GM21576 (cell line): ENCODE measurements around the gene CTSK.

Experiments
- ATAC-seq: cut with Tn5 transposase; IDR thresholded peaks from one replicate; pipeline ENCODE4 v1.9.1; 2021; ENCODE audit warnings: mild to moderate bottlenecking, moderate library complexity; ENCODE audit not compliant: unreplicated experiment

CTSK gene

DNA sequence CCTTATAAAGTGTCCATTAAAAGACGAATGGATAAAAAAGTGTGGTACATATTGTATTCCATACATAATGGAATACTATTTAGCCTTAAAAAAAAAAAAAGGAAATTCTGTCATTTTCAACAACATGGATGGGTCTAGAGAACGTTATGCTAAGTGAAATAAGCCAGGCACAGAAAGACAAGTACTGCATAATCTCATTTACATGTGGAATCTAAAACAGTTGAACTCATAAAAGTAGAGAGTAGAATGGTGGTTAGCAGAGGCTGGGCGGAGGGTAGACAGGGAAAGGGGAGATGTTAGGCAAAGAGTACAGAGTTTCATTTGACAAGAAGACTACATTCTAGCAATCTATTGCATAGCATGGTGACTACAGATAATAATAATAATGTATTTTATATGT, 45.0 kb downstream of the CTSK start:
- no peak for ATAC-seq

DNA sequence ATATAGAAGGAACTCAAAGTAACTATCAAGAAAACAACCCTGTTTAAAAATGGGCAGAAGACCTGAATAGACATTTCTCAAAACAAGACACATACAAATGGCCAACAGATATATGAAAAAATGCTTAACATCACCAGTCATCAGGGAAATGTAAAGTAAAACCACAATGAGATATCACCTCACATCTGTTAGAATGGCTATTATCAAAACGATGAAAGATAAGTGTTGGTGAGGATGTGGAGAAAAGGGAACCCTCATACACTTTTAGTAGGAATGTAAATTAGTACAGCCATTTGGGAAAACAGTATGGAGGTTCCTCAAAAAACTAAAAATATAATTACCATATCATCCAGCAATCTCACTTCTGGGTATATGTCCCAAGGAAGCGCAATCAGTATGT, 45.5 kb downstream of the CTSK start:
- ATAC-seq: no peak

DNA sequence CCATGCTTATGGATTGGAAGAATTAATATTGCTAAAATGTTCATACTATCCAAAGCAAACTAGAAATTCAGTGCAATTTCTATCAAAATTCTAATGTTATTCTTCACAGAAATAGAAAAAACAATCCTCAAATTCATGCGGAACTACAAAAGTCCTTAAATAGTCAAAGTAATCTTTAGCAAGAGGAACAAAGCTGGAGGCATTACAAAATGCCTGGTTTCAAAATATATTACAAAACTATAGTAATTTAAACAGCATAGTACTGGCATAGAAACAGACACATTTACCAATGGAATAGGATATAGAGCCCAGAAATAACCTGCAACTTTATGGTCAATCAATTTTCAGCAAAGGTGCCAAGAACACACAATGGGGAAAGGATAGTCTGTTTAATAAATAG, 46.3 kb downstream of the CTSK start:
- no peak for ATAC-seq

DNA sequence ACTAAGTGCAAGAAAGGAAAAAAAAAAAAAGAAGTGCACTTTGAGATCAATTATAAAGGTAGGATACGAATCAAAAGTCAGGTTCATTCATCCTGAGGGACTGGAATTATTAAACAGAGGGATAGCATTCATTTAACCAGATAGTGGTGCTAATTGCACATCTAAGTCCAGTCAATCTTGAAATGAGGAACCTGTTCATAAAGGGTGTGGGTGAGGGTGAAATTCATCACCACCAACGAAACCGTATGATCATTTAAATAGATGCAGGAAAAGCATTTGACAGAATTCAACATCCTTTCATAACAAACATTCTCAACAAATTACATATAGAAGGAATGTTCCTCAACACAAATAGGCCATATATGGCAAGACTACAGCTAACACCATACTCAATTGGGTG, 48.0 kb downstream of the CTSK start:
- no peak for ATAC-seq

DNA sequence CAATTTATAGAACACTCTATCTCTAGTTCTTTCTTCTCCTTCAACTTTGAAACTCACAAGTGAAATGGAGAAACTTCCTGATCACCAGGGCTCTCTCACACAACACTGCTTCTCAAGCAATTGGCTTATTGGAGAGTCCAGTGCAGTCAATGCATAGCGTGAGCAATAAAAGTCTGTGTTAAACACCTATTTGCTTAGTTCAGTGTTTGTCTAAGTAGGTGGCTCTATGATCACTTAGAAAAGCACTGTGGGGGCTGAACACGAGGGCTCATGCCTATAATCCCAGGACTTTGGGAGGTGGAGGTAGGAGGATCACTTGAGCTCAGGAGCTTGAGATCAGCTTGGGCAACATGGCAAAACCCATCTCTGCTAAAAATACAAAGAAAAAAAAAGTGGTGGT, 54.6 kb downstream of the CTSK start:
- ATAC-seq: no peak

DNA sequence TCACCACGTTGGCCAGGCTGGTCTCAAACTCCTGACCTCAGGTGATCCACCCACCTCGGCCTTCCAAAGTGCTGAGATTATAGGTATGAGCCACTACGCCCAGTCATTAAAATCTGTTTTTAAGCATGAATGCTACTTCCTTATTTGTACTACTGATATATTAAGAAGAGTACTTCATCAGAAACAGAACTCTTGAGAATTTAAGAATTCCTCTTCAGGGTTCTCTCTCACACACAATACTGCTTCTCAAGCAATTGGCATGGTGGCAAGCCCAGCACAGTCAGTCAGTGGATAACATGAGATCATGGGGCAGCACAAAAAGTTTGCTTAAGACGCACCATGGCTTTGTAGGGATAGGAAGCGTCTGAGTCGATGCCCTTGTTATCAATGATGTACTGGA, 56.6 kb downstream of the CTSK start:
- ATAC-seq: no peak

DNA sequence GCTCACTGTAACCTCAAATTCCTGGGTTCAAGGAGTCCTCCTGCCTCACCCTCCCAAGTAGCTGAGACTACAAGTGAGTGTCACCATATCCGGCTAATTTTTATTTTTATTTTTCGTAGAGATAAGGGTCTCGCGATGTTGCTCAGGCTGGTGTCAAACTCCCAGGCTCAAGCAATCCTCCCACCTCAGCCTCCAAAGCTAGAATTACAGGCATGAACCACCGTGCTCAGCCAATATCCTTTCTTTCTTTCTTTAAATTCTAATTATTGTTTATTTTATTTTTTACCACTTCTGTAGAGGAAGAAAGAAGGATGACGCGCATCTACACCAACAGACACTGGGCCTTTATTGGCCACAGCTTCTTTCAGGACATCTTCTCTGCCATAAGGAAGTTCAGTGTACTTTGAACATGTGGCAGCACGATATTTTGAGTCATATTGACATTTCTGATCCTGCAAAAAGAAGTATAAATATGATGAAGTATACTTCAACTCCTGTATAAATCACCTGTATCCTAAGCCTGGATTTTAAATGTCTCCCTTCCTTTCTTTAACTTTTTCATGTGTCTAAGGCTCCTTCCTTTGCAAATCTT, 58.2 kb downstream of the CTSK start:
- no peak for ATAC-seq

DNA sequence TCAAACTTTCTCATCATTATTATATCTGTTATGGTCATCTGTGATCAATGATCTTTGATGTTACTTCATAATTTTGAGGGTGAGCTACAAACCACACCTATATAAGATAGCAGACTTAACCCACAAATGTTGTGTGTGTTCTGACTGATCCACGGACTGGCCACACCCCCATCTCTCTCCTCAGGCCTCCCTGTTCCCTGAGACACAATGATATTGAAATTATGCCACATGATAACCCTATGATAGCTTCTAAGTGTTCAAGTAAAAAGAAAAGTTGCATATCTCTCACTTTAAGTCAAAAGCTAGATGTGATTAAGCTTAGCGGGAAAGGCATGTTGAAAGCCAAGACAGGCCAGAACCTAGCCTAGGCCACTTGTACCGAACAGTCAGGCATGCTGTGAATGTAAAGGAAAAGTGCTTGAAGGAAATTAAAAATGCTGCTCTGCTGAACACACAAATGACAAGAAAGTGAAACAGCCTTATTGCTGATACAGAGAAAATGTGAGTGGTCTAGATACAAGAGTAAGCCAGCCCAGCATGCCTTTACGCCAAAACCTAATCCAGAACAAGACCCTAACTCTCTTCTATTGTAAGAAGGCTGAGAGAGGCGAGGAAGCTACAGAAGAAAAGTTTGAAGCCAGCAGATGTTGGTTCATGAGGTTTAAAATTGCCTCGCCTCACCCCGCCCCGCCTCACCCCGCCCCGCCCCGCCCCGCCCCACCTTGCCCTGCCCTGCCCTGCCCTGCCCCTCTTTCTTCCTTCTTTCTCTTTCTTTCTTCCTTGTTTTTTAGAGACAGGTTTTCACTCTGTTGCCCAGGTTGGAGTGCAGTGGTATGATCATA, 59.0 kb downstream of the CTSK start:
- ATAC-seq: no peak
